GM12878 (cell line): ENCODE results near the gene PTEN. TPM values are rescaled to one million over a fixed set of nuclear protein-coding genes. Genes with fewer than 3 reads are reported as not detected.

Experiments
- ATAC-seq: fragments of 200-7000 bp; cut with Tn5 transposase; 3 replicates; pipeline ENCODE4 v1.9.1; 2020; ENCODE audit warnings: mild to moderate bottlenecking, moderate library complexity
- BruUV-seq: library from RNA; stranded (reverse); fragments of 400-500 nt; replicated peaks from 2 replicates; lab custom pipeline; 2021; lab: Mats Ljungman, UMichigan
- CTCF ChIA-PET: fragments of 300-600 bp; sonication (Branson Sonifier 250); formaldehyde crosslinking; extraction: SDS; loops from one replicate; lab custom pipeline; 2021; ENCODE audit warnings: inconsistent platforms; lab: Yijun Ruan, JAX
- POLR2A ChIA-PET: fragments of 350-600 bp; formaldehyde crosslinking; extraction: SDS; loops from one replicate; lab custom pipeline; 2021; ENCODE audit warnings: inconsistent platforms; lab: Charles Lee
- RAD21 ChIA-PET: fragments of 300-600 bp; sonication (Branson Sonifier 250); formaldehyde crosslinking; loops from one replicate; lab custom pipeline; 2023; ENCODE audit warnings: antibody characterized with exemption; ENCODE audit not compliant: unreplicated experiment; lab: Charles Lee
- SMC1A ChIA-PET: fragments of 300-600 bp; sonication (Branson Sonifier 250); formaldehyde crosslinking; loops from one replicate; lab custom pipeline; 2023; ENCODE audit not compliant: unreplicated experiment, uncharacterized antibody; lab: Charles Lee
- DNase-seq: peaks from one replicate; pipeline ENCODE4 v3.0.0-alpha.2; 2011; ENCODE audit warnings: low read depth, low spot score
- FAIRE-seq: peaks from 3 replicates; lab custom pipeline; 2011; peaks lifted over from hg19 to GRCh38; lab: Jason Lieb, UNC
- H2AFZ ChIP-seq: 2 replicates; pipeline ENCODE4 v1.6.0; 2011; ENCODE audit warnings: low read depth, low read length, control low read depth; ENCODE audit not compliant: control insufficient read depth
- H3K27ac ChIP-seq: 2 replicates; pipeline ENCODE4 v1.5.1; 2011; ENCODE audit warnings: control low read depth; ENCODE audit not compliant: control insufficient read depth, insufficient read depth
- H3K27me3 ChIP-seq, 2 experiments: replicated peaks in 1 of 2; 2 replicates each; pipeline versions ENCODE4 v1.6.0 to v1.6.1; 2011; ENCODE audit warnings: low read length in 1 of 2; ENCODE audit not compliant: control insufficient read depth in 2 of 2, insufficient read depth in 2 of 2
- H3K36me3 ChIP-seq, 2 experiments: 2 replicates each; pipeline ENCODE4 v1.5.1; 2011; ENCODE audit warnings: low read length in 1 of 2; ENCODE audit not compliant: control insufficient read depth in 2 of 2, insufficient read depth in 2 of 2
- H3K4me1 ChIP-seq: 2 replicates; pipeline ENCODE4 v1.6.1; 2011; ENCODE audit warnings: mild to moderate bottlenecking, low read length, moderate library complexity, mixed read lengths; ENCODE audit not compliant: control insufficient read depth, insufficient read depth
- H3K4me2 ChIP-seq: 2 replicates; pipeline ENCODE4 v1.6.0; 2011; ENCODE audit warnings: control low read depth; ENCODE audit not compliant: control insufficient read depth, insufficient read depth
- H3K4me3 ChIP-seq: fragments of 200-600 bp; sonication (generic); 2 replicates; pipeline ENCODE4 v1.5.1; 2016
- H3K79me2 ChIP-seq: 2 replicates; pipeline ENCODE4 v1.6.0; 2011; ENCODE audit warnings: low read length; ENCODE audit not compliant: control insufficient read depth, insufficient read depth
- H3K9ac ChIP-seq: 2 replicates; pipeline ENCODE4 v1.8.0; 2011; ENCODE audit warnings: low read length, control low read depth, mixed read lengths; ENCODE audit not compliant: control insufficient read depth, insufficient read depth
- H3K9me3 ChIP-seq: replicated peaks from 3 replicates; pipeline ENCODE4 v1.5.1; 2011; ENCODE audit warnings: mild to moderate bottlenecking, low read length; ENCODE audit not compliant: control insufficient read depth, insufficient read depth
- H4K20me1 ChIP-seq: 2 replicates; pipeline ENCODE4 v1.6.0; 2011; ENCODE audit not compliant: control insufficient read depth, insufficient read depth
- ASH2L ChIP-seq: fragments of 300-600, 200-600 bp; sonication (generic); IDR thresholded peaks from 2 replicates; pipeline ENCODE4 v1.6.1; 2017; ENCODE audit warnings: low read depth, mild to moderate bottlenecking, borderline replicate concordance
- BCL3 ChIP-seq: IDR thresholded peaks from 2 replicates; pipeline ENCODE4 v1.6.1; 2011; ENCODE audit warnings: borderline replicate concordance, low read depth, mild to moderate bottlenecking, moderate library complexity, low read length; ENCODE audit not compliant: insufficient read depth, poor library complexity, severe bottlenecking
- BMI1 ChIP-seq: fragments of 450-650 bp; IDR thresholded peaks from 2 replicates; pipeline ENCODE4 v1.6.1; 2016; ENCODE audit warnings: mild to moderate bottlenecking, moderate library complexity, borderline replicate concordance
- CHD1 ChIP-seq: IDR thresholded peaks from 2 replicates; pipeline ENCODE4 v1.6.1; 2012; ENCODE audit warnings: low read depth, low read length, improper control_type of control experiment
- ESRRA ChIP-seq: IDR thresholded peaks from 2 replicates; pipeline ENCODE4 v1.6.1; 2012; ENCODE audit warnings: mild to moderate bottlenecking, low read length, improper control_type of control experiment
- FOS ChIP-seq: IDR thresholded peaks from 3 replicates; pipeline ENCODE4 v1.6.1; 2011; ENCODE audit warnings: borderline replicate concordance; ENCODE audit not compliant: insufficient read length; ENCODE audit errors: extremely low read depth
- JUNB ChIP-seq: IDR thresholded peaks from 2 replicates; pipeline ENCODE4 v1.6.1; 2016; ENCODE audit warnings: antibody characterized with exemption, mild to moderate bottlenecking
- JUND ChIP-seq: IDR thresholded peaks from 2 replicates; pipeline ENCODE4 v1.6.1; 2012; ENCODE audit warnings: low read depth, mild to moderate bottlenecking, low read length, improper control_type of control experiment, moderate library complexity
- MYC ChIP-seq: IDR thresholded peaks from 2 replicates; pipeline ENCODE4 v1.6.1; 2011; ENCODE audit warnings: mild to moderate bottlenecking, low read length, moderate library complexity, inconsistent platforms; ENCODE audit not compliant: insufficient read depth, insufficient replicate concordance, insufficient read length, severe bottlenecking
- SMAD1 ChIP-seq: fragments of 450-650 bp; IDR thresholded peaks from 2 replicates; pipeline ENCODE4 v1.6.1; 2018; ENCODE audit warnings: mild to moderate bottlenecking, low read depth; ENCODE audit not compliant: partially characterized antibody
- TAF1 ChIP-seq: IDR thresholded peaks from 2 replicates; pipeline ENCODE4 v1.6.1; 2011; ENCODE audit warnings: mild to moderate bottlenecking, low read depth, low read length, borderline replicate concordance
- ZNF687 ChIP-seq: fragments of 450-650 bp; IDR thresholded peaks from 2 replicates; pipeline ENCODE4 v1.6.1; 2017; ENCODE audit warnings: mild to moderate bottlenecking, moderate library complexity
- in situ Hi-C: fragments of 300-500 bp; cut with MboI; formaldehyde crosslinking; loops from 9 replicates; pipeline ENCODE4 v1.14.3; 2018; ENCODE audit warnings: mixed read lengths
- intact Hi-C: fragments of 100-400 bp; cut with micrococcal nuclease; formaldehyde crosslinking; loops from one replicate; pipeline ENCODE4 v1.14.2; 2022; ENCODE audit not compliant: unreplicated experiment
- polyA plus RNA-seq, 11 experiments: library from polyadenylated mRNA; depleted of rRNA in 4 of 11; unstranded in 6 of 11; stranded (reverse) in 5 of 11; fragments of >200 nt; fragmentation: Nextera tagmentation in 4 of 11; fragmentation: Illumina TruSeq in 1 of 11; extraction: Ambion mirVana in 4 of 11; extraction: Trizol in 1 of 11; gene quantifications; 1 replicate in 1 of 11; 2 replicates in 10 of 11; pipeline versions ENCODE4 v1.2.1 to v1.2.3, GENCODE V29; 2011 to 2016; ENCODE audit warnings: inconsistent platforms in 2 of 11, missing spikeins in 2 of 11, low read depth in 1 of 11
- total RNA-seq, 4 experiments: library from RNA; depleted of rRNA in 3 of 4; stranded (reverse); fragments of >200 nt in 3 of 4; fragmentation: Illumina TruSeq in 1 of 4; extraction: Trizol in 1 of 4; gene quantifications; 2 replicates each; pipeline versions ENCODE4 v1.2.1 to v1.2.3, GENCODE V29; 2013 to 2021

PTEN gene
- total and polyA plus RNA-seq, 10 of the 15 experiments (the other 5 are each of a cell fraction or from before 2014, with no cell fraction given): 26.1 to 175 (median 58.1) TPM

DNA sequence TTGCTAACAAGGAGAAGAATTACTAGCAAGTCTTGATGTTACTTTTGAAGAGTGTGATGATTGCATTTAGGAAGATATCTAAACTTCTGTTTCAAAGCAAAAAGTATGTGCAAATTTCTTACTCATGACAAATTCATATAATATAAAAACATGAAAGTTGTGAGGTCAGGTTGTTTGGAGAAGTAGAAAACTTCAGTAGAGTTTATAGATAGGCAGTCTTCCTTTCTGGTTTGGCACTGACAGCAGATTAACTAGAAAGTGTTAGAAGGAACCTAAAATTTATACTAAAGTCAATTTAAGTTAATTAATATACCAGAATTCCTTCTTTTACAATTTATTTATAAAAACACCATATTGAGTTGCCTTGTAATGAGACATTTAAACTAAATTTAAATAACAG is 16.9 kb downstream of the PTEN start:
- in situ Hi-C loops: no loop called here
- ChIA-PET RAD21 (no interaction called here), POLR2A (no interaction called here), SMC1A (interaction anchor here (1.2 kb wide), 1 partner anchor 26 kb away, joined by 4 read pairs; no protein-coding TSS in a partner anchor), CTCF (no interaction called here)
- H3K4me3 ChIP-seq: no peak overlapping the region
- DNase-seq (no peak), ATAC-seq (no peak)
- H3K27ac ChIP-seq: no peak overlapping the region
- H3K4me2 ChIP-seq: no peak overlapping the region
- H4K20me1 ChIP-seq: no peaks in the 10 kb centered on the region
- no peak overlapping the region for H2AFZ ChIP-seq
- no peak overlapping the region for H3K9ac ChIP-seq
- intact Hi-C loops: loop anchor here (5.0 kb wide), 1 partner anchor 42 kb away; no protein-coding TSS in a partner anchor
- H3K27me3 ChIP-seq: no peaks in the 10 kb centered on the region
- TSS peak; percentile 2 for BruUV-seq
- peaks cover 0 to 22% of the 10 kb centered on the region in 2 experiments; a peak in 2 of 4 replicates for H3K36me3 ChIP-seq
- peaks cover 93% of the 10 kb centered on the region for H3K79me2 ChIP-seq
- TF ChIP-seq MYC: no peak
- no peak for TF ChIP-seq BMI1
- TF ChIP-seq FOS: no peak
- no peak for TF ChIP-seq BCL3
- no peak for TF ChIP-seq SMAD1
- TF ChIP-seq ESRRA: no peak
- no peak for TF ChIP-seq ASH2L
- no peak for TF ChIP-seq JUND
- TF ChIP-seq JUNB: no peak
- TF ChIP-seq TAF1: no peak
- TF ChIP-seq ZNF687: no peak
- no peak for TF ChIP-seq CHD1
- TF ChIP-seq, all 136 proteins: peak for 0
- Histone ChIP-seq H3K9me3 (peaks cover 16% of the 10 kb centered on the region), H3K4me1 (no peaks in the 10 kb centered on the region)
- no peak for FAIRE-seq
